ENCODE results near the gene RMND5B. TPM values are rescaled to one million over a fixed set of nuclear protein-coding genes. Genes with fewer than 3 reads are reported as not detected.
A peak's percentile ranks its signal among the peaks of the same experiment; 100 is the strongest.

The RMND5B gene
- total and polyA plus RNA-seq, 10 of the 15 experiments (the other 5 are each of a cell fraction or from before 2014, with no cell fraction given), result 1.6 to 50.7 (median 30.9) TPM

GRCh38 chr5:178145965-178146820 lies 15.4 kb downstream of the RMND5B start (continued):
- TF ChIP-seq BCL3 (IDR thresholded peaks at IDR 0.05; ENCODE audit: borderline replicate concordance, insufficient read depth, low read depth, low read length, poor library complexity, severe bottlenecking) (no peak), ZBTB33 (IDR thresholded peaks at IDR 0.05) (no peak), TAF1 (IDR thresholded peaks at IDR 0.05; ENCODE audit: borderline replicate concordance, low read depth, low read length) (no peak), RBBP5 (conservative IDR thresholded peaks at IDR 0.05) (no peak), TCF3 (IDR thresholded peaks at IDR 0.05; ENCODE audit: borderline replicate concordance, insufficient read depth, low read depth, low read length) (no peak), STAT3 (IDR thresholded peaks at IDR 0.05; ENCODE audit: low read depth, low read length) (no peak), IRF4 (IDR thresholded peaks at IDR 0.05; ENCODE audit: low read depth, low read length) (no peak), SIN3A (IDR thresholded peaks at IDR 0.05; ENCODE audit: low read depth, low read length) (no peak), POLR2A (IDR thresholded peaks at IDR 0.05; ENCODE audit: low read depth, low read length) (peak; percentile 33; the same call in 1 of the 2 replicates), PBX3 (IDR thresholded peaks at IDR 0.05; ENCODE audit: insufficient replicate concordance, low read depth, low read length) (peak; percentile 18), CEBPB (IDR thresholded peaks at IDR 0.05; ENCODE audit: borderline replicate concordance in 1 of 2, low read depth in 2 of 2, low read length in 2 of 2) (no peak), KAT2A (conservative IDR thresholded peaks at IDR 0.05; ENCODE audit: control insufficient read depth, low read depth, low read length) (no peak), CREB1 (IDR thresholded peaks at IDR 0.05; ENCODE audit: low read depth) (peak; percentile 42; the same call in 1 of the 2 replicates), RB1 (IDR thresholded peaks at IDR 0.05; ENCODE audit: borderline replicate concordance) (no peak), MEF2A (IDR thresholded peaks at IDR 0.05; ENCODE audit: insufficient read depth, low read depth, low read length) (no peak), JUNB (IDR thresholded peaks at IDR 0.05) (peak; percentile 27; the same call in 1 of the 2 replicates), RAD21 (IDR thresholded peaks at IDR 0.05; ENCODE audit: insufficient read depth, low read depth, low read length) (peak; percentile 56), EP300 (IDR thresholded peaks at IDR 0.05; ENCODE audit: borderline replicate concordance in 1 of 2, control insufficient read depth in 1 of 2, low read depth in 2 of 2, low read length in 2 of 2) (no peak), ZBTB11 (CRISPR knock-in tag; IDR thresholded peaks at IDR 0.05) (no peak), NR2C2 (IDR thresholded peaks at IDR 0.05; ENCODE audit: borderline replicate concordance, control insufficient read depth, insufficient read length, low read depth) (no peak), BRCA1 (IDR thresholded peaks at IDR 0.05; ENCODE audit: low read depth, low read length) (no peak), PAX5 (IDR thresholded peaks at IDR 0.05; ENCODE audit: borderline replicate concordance, low read depth, low read length) (no peak)

All from GM12878 (cell line).